DMS53 treated with DMSO at 0.1 percent for 48 hours (cell line): ENCODE measurements around the gene ENPP7.

Experiments
- DNase-seq: peaks from one replicate; lab custom pipeline; 2025; ENCODE audit not compliant: unreplicated experiment; lab: John Stamatoyannopoulos, UW

ENPP7 gene

GRCh38 chr17:79730769-79731483 is at the start of gene ENPP7:
Gene ENPP7, plus strand, starts transcription at chr17:79730943. Its CDS starts 197 bp downstream, at chr17:79731140.
- no peak for DNase-seq

- no peak for DNase-seq
Observed at GRCh38 chr17:79681101-79681621, 49.6 kb upstream of the ENPP7 start.

- no peak for DNase-seq
Observed at GRCh38 chr17:79681628-79682261, 49.0 kb upstream of the ENPP7 start.

- no peak for DNase-seq
Observed at GRCh38 chr17:79683365-79683764, 47.4 kb upstream of the ENPP7 start.

- no peak for DNase-seq
Observed at GRCh38 chr17:79684132-79684985, 46.4 kb upstream of the ENPP7 start.

DNA sequence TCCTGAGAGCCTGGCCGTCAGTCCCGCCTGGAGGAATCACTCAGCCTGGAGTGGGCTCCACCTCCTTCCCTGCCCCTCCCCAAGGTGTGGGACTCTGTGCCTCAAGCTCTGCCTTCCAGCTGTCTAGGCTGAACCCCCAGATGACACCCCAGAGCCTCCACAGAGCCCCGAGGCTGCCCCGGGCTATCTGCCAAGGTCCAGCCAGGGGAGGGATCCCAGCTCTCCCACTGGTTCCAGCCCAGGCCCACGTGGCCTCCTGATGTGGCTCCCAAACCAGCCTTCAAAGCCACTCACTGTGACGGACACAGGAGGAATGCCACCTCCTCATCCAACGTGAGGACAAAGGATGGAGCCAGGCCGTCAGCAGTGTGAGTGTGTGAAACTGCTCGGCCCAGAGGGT is 45.6 kb upstream of the ENPP7 start:
- DNase-seq, result no peak

- no peak for DNase-seq
Observed at GRCh38 chr17:79686476-79686875, 44.3 kb upstream of the ENPP7 start.

- no peak for DNase-seq
Observed at GRCh38 chr17:79690466-79690865, 40.3 kb upstream of the ENPP7 start.

- DNase-seq, result no peak
Observed at GRCh38 chr17:79690988-79691836, 39.5 kb upstream of the ENPP7 start.

- DNase-seq, result no peak
Observed at GRCh38 chr17:79691931-79692330, 38.8 kb upstream of the ENPP7 start.

GRCh38 chr17:79693419-79693818 is 37.3 kb upstream of the ENPP7 start:
- DNase-seq, result no peak

DNA sequence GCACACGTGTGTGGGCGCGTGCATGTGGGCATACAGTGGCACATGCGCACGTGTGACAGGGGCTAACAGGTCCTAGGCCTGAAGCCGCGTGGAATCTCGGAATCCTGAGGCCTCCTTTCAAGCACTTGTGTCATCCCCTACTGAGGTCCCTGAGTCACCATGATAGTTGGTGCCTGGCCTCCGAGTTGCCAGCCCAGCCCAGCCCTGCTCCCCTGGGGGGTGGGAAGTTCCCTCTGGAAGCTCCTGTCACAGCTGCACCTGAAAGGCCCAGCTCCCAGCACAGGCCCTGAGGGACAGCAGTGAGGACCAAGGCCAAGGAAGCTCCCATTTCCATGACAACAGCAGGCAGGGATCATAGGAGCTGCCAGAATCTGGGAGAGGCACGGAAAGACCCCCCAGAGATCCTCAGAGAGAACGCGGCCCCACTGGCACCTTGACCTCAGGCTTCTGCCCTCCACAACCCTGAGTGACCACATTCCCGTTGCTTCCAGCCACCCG is 35.4 kb upstream of the ENPP7 start:
- no peak for DNase-seq

DNA sequence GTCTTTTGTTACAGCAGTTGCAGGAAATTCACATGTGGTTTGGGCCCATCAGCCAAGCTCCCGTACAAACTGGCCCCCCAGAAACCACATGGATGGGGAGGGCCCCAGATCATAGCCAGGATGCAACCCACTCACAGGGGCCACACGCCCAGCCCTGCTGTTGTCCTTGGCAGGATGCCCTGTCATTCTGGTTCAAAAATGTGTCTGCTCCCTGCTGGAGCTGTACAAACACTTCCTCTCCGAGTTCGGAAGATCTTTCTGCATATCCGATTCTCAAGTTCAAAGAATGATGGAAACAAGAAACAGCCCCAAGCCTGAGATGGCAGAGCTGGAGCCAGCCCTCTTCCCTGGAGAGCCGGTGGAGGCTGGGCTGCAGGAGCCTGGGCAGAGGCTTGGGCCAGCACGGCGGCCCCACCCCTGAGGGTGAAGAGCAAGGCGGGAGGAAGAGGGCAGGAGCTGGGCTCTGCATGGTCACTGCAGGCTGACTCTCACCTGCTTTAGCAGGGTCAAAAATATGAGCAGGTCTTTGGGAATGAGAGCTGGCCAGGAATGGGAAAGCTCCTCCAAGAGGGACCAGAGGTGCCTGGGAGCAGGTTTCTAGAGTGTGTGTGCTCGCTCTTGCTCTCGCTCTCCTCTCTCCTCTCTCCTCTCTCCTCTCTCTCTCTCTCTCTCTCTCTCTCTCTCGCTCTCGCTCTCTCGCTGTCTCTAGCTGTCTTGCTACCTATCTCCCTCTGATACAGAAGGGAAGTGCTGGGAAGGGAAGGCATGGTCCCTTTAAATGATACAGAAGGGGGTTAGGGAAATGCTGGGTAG is 34.7 kb upstream of the ENPP7 start:
- no peak for DNase-seq

DNA sequence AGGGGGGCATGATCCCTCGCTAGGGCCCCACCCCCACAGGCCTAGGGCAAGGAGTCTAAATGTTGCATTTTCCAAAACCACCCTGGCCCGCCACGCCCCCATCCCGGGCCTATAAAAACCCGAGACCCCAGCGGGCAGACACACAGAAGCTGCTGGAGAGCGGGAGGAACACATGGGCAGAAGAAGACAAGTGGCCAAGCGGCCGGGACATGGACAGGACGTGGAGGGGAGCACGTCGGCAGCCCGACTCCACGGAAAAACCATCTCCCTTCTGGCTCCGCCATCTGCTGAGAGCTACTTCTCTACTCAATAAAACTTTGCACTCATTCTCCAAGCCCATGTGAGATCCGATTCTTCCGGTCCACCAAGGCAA is 34.1 kb upstream of the ENPP7 start:
- no peak for DNase-seq

DNA sequence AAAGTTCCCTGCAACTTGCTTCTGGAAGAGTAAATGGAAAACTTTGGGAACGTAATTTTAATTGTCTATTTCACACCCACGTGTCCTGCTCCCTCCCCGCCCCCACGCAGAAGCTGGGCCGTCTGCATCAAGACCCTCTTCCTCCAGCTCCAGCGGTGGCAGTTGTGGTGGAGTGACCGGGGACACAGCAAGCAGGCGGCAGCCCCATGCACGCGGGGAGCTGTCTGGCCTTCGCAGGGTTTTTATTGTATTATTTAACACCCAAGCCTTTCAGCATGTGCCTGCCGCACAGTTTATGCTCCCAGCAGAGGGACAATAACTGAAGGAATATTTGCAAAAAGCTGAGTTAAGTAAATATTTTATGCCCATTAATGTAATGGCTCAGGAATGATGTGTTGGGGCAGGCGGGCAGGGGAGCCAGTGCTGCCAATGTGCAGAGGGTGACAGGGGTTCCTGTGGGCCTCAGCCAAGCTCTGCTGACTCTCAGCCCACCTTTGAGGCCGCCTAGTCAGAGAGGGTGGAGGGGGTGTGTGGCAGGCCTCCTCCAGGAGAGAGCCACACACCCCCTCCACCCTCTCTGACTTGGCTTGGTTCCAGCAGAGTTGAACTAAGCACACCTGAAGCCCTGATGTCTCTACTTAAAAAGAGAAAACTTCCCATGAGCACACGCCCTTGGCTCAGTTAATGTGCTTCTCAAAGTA is 32.4 kb upstream of the ENPP7 start:
- DNase-seq, result no peak

GRCh38 chr17:79699386-79700036 is 31.2 kb upstream of the ENPP7 start:
- DNase-seq, result no peak

GRCh38 chr17:79700592-79700991 is 30.2 kb upstream of the ENPP7 start:
- no peak for DNase-seq

- no peak for DNase-seq
Observed at GRCh38 chr17:79702034-79702433, 28.7 kb upstream of the ENPP7 start.
